HCEC 1CT (cell line): ENCODE data around the gene TMEM147.

Source experiments
- DNase-seq: peaks from one replicate; pipeline ENCODE4 v3.0.0-alpha.2; 2017

The TMEM147 gene

DNA sequence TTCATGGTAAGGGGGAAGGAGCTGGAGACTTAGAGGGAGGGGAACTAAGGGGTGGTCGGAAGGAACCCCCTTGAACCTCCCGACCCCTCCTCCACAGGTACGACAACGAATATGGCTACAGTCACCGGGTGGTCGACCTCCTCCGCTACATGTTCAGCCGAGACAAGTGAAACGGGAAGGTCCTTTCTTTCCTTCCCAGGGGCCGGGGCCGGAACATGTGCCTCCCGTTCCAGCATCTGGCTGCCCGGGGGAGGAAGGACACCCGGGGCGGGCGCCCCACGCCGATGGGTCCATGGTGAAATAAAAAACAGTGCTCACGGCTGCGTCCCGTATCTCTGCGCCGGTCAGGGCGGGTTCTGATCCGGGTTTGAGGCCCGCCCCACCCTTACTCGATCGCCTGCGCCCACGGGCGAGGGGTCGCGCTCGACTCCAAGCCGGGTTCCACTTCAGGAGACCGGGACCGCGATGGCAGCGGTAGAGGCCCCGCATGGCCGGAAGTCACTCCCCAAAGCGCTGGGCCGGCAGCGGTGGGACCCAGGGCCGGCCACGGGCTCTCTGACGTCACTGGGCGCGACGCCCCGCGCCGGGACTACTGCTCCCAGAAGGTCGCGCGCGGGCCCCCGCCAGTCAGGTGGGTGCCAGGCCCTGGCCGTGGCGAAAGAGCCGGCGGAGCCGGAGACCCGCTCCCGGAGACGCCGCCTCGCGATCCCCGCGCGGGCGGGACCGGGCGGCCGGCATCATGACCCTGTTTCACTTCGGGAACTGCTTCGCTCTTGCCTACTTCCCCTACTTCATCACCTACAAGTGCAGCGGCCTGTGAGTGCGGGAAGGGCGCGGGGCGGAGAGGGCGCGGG is at the start of gene TMEM147:
TSS of gene TMEM147 (plus strand) at position 626 of the 854 bp plus-strand sequence. CDS start at position 740, 114 bp downstream.
- peak; percentile 90 for DNase-seq

- DNase-seq = no peak
These were observed 48.0 kb upstream of the TMEM147 start for GRCh38 chr19:35497406-35497805.

GRCh38 chr19:35498220-35498619 is 47.2 kb upstream of the TMEM147 start:
- no peak for DNase-seq

DNA sequence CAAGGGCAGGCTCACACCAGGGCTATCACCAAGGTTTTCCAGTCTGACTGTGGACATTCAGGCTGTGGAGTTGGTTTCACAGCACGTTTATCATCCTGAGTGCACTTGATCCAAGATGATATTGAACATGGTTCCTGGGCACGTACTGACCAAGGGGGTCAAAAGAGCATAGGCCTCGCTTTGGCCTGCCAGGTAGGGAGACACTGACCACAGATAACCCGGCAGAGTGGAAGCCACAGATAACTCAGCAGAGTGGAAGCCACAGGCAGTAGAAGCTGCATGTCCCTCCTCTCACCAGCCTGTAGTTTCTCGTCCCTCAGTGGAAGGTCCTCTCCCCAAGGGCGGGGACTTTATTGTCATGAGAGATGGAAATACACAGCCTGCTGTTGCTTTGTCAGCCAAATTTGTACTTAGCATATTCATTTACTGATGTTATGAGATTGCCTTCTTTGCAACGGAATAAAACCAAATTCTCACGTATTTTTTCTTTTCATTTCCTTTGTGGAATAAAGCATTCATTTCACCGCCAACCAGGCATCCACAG is 46.4 kb upstream of the TMEM147 start:
- no peak for DNase-seq

DNA sequence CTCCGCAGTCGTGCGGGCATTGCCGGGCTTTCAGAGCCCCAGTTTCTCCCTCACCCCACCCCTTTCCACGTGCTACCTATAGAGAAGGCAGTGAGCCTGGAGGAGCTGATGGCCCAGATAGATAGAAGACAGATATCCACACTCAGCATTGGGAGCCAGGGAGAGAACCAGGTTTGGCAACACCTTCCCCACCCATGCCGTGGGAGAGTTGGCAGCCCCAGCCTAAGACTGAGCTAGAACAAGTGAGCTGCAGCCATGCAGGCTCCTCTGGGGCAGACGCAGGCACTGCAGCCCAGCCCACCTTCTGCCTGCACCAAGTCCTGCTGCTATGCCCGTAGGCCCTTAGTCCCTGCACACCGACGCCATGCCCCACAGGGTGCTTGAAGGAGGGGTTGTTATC is 44.8 kb upstream of the TMEM147 start:
- DNase-seq = no peak

DNA sequence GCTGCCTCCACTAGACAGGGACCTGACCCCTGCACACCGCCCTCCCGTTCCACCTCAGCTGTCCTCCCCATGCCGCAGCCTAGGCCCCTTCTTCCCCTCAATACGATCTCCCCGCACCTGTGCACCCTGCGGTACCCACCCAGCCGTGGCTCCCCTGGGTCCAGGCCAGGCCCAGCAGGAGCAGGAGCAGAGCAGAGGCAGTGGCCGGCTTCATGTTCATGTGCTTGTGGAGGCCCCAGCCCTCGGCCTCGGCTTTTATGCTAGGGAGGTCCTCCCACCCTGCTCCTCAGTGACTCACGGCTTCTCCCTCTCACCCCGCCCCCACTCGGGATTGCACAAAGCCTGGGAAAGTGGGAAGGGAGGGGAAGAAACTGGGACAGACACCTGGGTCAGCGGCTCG is 43.7 kb upstream of the TMEM147 start:
- no peak for DNase-seq

- no peak for DNase-seq
These were observed 42.7 kb upstream of the TMEM147 start for GRCh38 chr19:35502751-35503150.

DNA sequence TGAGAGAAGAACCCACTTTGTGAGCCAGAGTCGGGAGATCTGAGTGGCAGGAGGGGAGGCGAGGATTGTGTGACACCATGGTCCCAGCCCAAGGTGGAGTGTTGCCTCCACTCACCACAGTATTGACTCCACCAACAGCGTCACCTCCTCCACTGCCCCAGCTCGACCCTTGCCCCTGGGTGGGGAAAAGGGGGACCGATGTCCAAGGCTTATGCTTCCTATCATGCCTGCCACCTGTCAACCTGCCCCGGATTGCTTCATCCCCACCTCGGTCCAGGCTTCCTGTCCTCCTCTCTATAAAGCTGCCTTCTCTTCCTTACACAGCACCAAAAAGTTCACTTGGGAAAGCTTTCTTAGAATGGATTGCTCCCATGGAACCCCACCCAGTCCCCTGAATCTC is 39.4 kb upstream of the TMEM147 start:
- no peak for DNase-seq

GRCh38 chr19:35507561-35507960 is 37.9 kb upstream of the TMEM147 start:
- no peak for DNase-seq

DNA sequence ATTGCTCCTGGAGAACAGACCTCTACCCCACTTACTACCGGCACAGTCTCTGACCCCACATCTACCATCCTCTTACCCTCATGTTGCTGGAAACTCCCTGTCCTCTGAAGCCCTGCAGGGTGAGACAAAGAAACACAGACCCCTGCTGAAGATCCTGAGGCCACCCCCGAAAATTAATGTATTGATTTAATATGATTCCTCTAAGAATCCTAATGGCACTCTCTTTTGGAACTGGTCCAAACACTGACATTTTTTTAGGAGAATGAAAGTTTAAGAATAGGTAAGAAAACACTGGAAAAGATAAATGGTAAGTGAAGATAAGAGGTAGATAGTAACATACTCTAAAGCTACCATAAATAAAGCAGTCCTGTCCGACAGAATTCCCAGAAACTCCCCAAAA is 37.3 kb upstream of the TMEM147 start:
- DNase-seq = no peak

- no peak for DNase-seq
These were observed 36.3 kb upstream of the TMEM147 start for GRCh38 chr19:35509018-35509652.

DNA sequence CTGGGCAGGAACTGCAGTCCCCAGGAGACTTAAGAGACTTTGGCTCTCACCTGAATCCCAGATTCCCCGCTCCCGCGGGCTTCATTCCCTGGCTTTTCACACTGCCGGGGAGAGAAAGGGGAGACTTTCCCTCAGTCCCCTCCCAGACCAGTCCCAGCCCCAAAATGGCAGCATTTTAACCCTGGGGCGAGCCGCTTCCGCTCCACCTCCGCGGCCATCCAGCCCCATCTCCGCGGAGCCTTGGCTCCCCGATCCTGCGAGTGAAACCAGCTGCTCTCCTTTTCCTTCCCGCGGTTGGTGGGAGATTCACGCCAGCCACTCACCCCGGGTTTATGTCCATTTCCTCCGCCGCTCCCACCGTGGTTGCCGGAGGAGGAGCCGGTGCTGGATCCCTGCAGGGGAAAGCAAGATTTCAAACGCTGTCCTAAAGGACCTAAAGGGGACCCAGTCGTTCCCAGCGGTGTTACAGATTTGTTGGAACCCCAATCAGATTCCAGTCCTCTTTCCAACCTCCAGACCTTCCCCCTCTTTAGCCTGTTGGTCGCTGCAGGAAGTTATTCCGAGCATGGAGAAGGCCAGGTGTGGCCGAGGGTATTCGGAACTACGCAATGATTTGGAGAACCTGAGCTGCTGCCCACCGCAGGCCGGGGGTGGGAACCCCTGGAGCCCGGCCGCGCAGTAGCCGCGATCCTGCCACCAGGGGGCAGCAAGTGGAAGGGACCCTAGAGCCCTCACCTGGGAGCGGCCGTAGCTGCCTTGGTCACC is 35.4 kb upstream of the TMEM147 start:
- peak; percentile 27 for DNase-seq

GRCh38 chr19:35510626-35510964 is 34.8 kb upstream of the TMEM147 start:
- DNase-seq = no peak

- no peak for DNase-seq
These were observed 34.1 kb upstream of the TMEM147 start for GRCh38 chr19:35511337-35511736.

- no peak for DNase-seq
These were observed 32.4 kb upstream of the TMEM147 start for GRCh38 chr19:35512831-35513627.

- DNase-seq = peak; percentile 71
These were observed 31.7 kb upstream of the TMEM147 start, which contains the start of gene DMKN for GRCh38 chr19:35513628-35514281. TSS of gene DMKN (minus strand) at chr19:35513649. CDS start at chr19:35513475, 174 bp downstream.

DNA sequence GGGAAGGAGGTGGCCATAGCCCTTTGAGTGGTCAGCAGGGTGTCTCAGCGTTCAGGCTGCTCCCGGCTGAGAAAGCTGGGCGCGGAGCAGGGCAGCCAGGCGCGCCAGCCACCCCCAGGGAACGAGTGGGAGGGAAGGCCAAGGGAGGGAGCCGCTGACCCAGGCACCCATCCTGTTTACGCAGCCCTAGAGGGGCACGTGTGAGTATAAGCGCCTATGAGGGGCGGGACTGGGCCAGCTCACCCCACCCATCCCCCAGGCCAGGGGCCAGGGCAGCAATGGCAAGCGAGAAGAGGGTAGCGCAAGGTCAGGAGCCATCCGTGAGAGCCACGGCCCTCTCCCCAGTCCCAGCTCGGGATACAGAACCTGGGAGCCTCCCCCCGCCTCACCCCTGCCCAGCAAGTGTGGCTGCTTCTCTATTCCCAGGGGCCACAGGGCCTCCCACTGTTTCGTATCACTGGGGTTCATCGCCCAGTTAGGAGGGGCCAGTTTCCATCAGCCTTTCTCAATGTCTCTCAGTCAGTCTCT is 31.1 kb upstream of the TMEM147 start:
- peak; percentile 32 for DNase-seq

- no peak for DNase-seq
These were observed 29.1 kb upstream of the TMEM147 start for GRCh38 chr19:35516310-35516709.

- DNase-seq = no peak
These were observed 28.1 kb upstream of the TMEM147 start for GRCh38 chr19:35517342-35517741.

GRCh38 chr19:35518313-35518712 is 27.1 kb upstream of the TMEM147 start:
- peak; percentile 96 for DNase-seq

DNA sequence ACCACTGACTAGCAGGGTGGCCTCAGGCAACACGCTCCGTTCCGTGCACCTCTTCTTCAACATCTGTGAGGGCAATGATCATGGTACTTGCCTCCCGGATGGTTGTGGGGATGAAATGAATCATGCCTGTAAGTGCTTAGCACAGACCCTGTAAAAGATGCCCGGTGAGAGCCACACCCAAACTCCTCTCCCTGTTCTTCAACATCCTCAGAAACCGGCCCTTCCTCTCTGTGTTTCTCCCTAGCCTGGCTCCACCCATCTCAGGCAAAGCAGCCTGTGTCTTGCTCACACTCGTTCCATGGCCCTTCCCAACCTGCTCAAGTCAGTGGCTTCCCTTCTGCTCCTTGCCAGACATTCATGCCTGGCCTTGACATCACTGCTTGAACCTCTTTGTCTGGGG is 26.1 kb upstream of the TMEM147 start:
- DNase-seq = peak; percentile 30
